GM23248 (cell line): ENCODE data around the gene SMIM24. TPM values are rescaled to one million over a fixed set of nuclear protein-coding genes. Genes with fewer than 3 reads are reported as not detected.

Experiments
- DNase-seq: peaks from one replicate; pipeline ENCODE4 v3.0.0-alpha.2; 2015
- H2AFZ ChIP-seq: fragments of 200-600 bp; sonication (generic); 2 replicates; pipeline ENCODE4 v1.6.1; 2016; ENCODE audit warnings: antibody characterized with exemption
- H3F3A ChIP-seq: fragments of 200-600 bp; sonication (generic); 2 replicates; pipeline ENCODE4 v1.6.1; 2016; ENCODE audit warnings: mild to moderate bottlenecking, antibody characterized with exemption, mixed run types; ENCODE audit not compliant: insufficient read depth
- H3K27ac ChIP-seq: fragments of 200-600 bp; sonication (generic); 2 replicates; pipeline ENCODE4 v1.5.1; 2016; ENCODE audit warnings: mild to moderate bottlenecking
- H3K27me3 ChIP-seq: fragments of 200-600 bp; sonication (generic); replicated peaks from 2 replicates; pipeline ENCODE4 v1.6.1; 2016; ENCODE audit warnings: mild to moderate bottlenecking; ENCODE audit not compliant: insufficient read depth
- H3K36me3 ChIP-seq: fragments of 200-600 bp; sonication (generic); 2 replicates; pipeline ENCODE4 v1.6.1; 2016; ENCODE audit warnings: low read depth, mild to moderate bottlenecking
- H3K4me1 ChIP-seq: fragments of 200-600 bp; sonication (generic); 2 replicates; pipeline ENCODE4 v1.6.1; 2016; ENCODE audit warnings: mild to moderate bottlenecking; ENCODE audit not compliant: insufficient read depth
- H3K4me2 ChIP-seq: fragments of 200-600 bp; sonication (generic); one replicate; pipeline ENCODE4 v1.6.1; 2016; ENCODE audit warnings: mild to moderate bottlenecking; ENCODE audit not compliant: unreplicated experiment
- H3K4me3 ChIP-seq: fragments of 200-600 bp; sonication (generic); 2 replicates; pipeline ENCODE4 v1.5.1; 2016; ENCODE audit warnings: mild to moderate bottlenecking
- H3K79me2 ChIP-seq: fragments of 200-600 bp; sonication (generic); 2 replicates; pipeline ENCODE4 v1.6.1; 2016; ENCODE audit warnings: mild to moderate bottlenecking; ENCODE audit not compliant: insufficient read depth
- H3K9ac ChIP-seq: fragments of 200-600 bp; sonication (generic); 2 replicates; pipeline ENCODE4 v1.6.1; 2016; ENCODE audit warnings: mild to moderate bottlenecking
- H3K9me2 ChIP-seq: fragments of 200-600 bp; sonication (generic); 2 replicates; pipeline ENCODE4 v1.6.1; 2016; ENCODE audit warnings: mixed run types, mild to moderate bottlenecking, moderate library complexity; ENCODE audit not compliant: insufficient read depth
- H3K9me3 ChIP-seq: fragments of 200-600 bp; sonication (generic); one replicate; pipeline ENCODE4 v1.6.1; 2017; ENCODE audit warnings: low read depth
- H4K20me1 ChIP-seq: fragments of 200-600 bp; sonication (generic); 2 replicates; pipeline ENCODE4 v1.6.0; 2016; ENCODE audit not compliant: insufficient read depth
- EZH2 ChIP-seq: fragments of 200-600 bp; sonication (generic); IDR thresholded peaks from 2 replicates; pipeline ENCODE4 v1.6.1; 2018; ENCODE audit warnings: antibody characterized with exemption, mild to moderate bottlenecking; ENCODE audit not compliant: insufficient read depth, poor library complexity, severe bottlenecking
- EZH2phosphoT487 ChIP-seq: fragments of 200-600 bp; sonication (generic); IDR thresholded peaks from 2 replicates; pipeline ENCODE4 v1.6.1; 2018; ENCODE audit warnings: antibody characterized with exemption, moderate library complexity, mild to moderate bottlenecking, low read depth; ENCODE audit not compliant: insufficient read depth
- WGBS, 2 experiments: methylation state at CpG; one replicate each; pipeline ENCODE4 v1.1.6; 2015 to 2017; ENCODE audit warnings: low lambda C conversion rate in 2 of 2, low coverage in 1 of 2; ENCODE audit errors: missing lambda C conversion rate in 2 of 2; 5-methylcytosine and 5-hydroxymethylcytosine counted together
- in situ Hi-C: fragments of 300-500 bp; cut with MboI; formaldehyde crosslinking; loops from 2 replicates; pipeline ENCODE4 v1.15.0; 2020
- polyA plus RNA-seq: library from polyadenylated mRNA; unstranded; fragments of >200 nt; fragmentation: Nextera tagmentation; extraction: Ambion mirVana; gene quantifications from 2 replicates; pipeline ENCODE4 v1.2.1, GENCODE V29; 2016
- total RNA-seq: library from RNA; depleted of rRNA; stranded (reverse); fragments of >200 nt; shearing (Covaris generic); gene quantifications from 2 replicates; pipeline ENCODE4 v1.2.3, GENCODE V29; 2014

Gene SMIM24
- total and polyA plus RNA-seq, 2 experiments from 2014 or later: not detected

- no peaks in the 10 kb centered on the region for H3F3A ChIP-seq
- no peak for DNase-seq
- no peak overlapping the region for H3K4me3 ChIP-seq
- no peaks in the 10 kb centered on the region; the same call in 1 of the 2 replicates for H3K36me3 ChIP-seq
- H3K9me3 ChIP-seq: no peaks in the 10 kb centered on the region
- no peak overlapping the region for H2AFZ ChIP-seq
- H4K20me1 ChIP-seq: no peaks in the 10 kb centered on the region
- H3K27ac ChIP-seq: no peak overlapping the region
- TF ChIP-seq EZH2phosphoT487 (no peak), EZH2 (no peak)
- H3K9me2 ChIP-seq: no peaks in the 10 kb centered on the region
- no peaks in the 10 kb centered on the region for H3K27me3 ChIP-seq
- peaks cover 55% of the 10 kb centered on the region for H3K79me2 ChIP-seq
- WGBS, 2 experiments: 89 to 95% methylated on average over 19 to 21 of the region's 21 CpGs
- in situ Hi-C loops: no loop called here
- H3K4me1 ChIP-seq: no peaks in the 10 kb centered on the region
- H3K4me2 ChIP-seq: no peak overlapping the region
- no peak overlapping the region for H3K9ac ChIP-seq
Measured at GRCh38 chr19:3523361-3524077, 43.2 kb upstream of the SMIM24 start.

DNA sequence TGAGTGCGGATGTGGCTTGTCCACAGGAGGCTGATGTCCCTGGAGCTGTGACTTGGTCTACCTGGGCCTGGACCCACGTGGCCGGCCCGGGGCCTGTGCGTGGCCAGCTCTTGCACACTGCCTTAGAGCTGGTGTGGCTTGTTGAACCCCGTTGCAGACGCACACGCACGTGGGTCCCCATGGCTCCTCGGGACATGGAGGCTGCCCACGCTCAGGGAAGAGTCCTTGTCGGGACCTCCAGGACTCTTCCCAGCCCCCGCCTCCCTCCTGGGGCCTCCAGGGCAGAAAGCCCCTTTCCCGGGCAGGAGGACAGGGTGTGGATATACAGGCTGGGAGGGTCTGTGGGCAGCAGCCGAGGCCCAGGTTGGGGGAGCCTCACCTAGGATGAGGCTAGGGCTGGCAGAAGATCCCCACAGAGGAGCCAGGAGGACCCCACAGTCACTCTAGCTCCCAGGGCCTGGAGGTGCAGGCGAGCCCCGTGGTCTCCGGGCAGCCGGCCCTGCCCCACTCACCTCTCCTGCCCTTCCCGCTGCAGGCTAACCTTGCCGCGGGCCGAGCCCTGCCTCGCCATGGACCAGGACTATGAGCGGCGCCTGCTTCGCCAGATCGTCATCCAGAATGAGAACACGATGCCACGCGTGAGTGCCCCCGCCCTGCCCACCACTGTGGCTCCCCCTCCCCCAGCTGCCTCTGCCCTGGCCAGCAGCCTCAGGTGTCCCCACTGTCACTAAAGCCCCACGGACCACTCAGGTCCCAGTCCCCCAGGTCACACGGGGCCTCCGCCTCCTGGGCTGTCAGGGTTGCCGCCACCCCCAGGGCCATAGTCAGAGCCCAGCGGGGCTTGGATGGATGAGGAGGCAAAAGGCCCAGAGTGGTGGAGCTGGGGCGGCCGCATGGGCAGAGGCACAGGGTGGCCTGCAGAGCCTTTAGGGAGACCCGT lies 42.4 kb upstream of the SMIM24 start:
- Histone ChIP-seq H3K9me3 (no peaks in the 10 kb centered on the region), H3K9ac (no peak overlapping the region), H2AFZ (no peak overlapping the region), H3K4me3 (no peak overlapping the region), H3K79me2 (peaks cover 63% of the 10 kb centered on the region), H3K27me3 (no peaks in the 10 kb centered on the region), H3K9me2 (no peaks in the 10 kb centered on the region), H3K27ac (no peak overlapping the region), H3F3A (no peaks in the 10 kb centered on the region), H3K36me3 (no peaks in the 10 kb centered on the region), H4K20me1 (no peaks in the 10 kb centered on the region), H3K4me2 (no peak overlapping the region), H3K4me1 (no peaks in the 10 kb centered on the region)
- 88 to 90% methylated on average over 27 to 35 of the region's 40 CpGs for WGBS, 2 experiments
- no peak for DNase-seq
- in situ Hi-C loops: no loop called here
- no peak for TF ChIP-seq EZH2
- no peak for TF ChIP-seq EZH2phosphoT487

GRCh38 chr19:3521104-3521445 lies 40.8 kb upstream of the SMIM24 start:
- no peaks in the 10 kb centered on the region for H3F3A ChIP-seq
- H3K9ac ChIP-seq: no peak overlapping the region
- H3K4me2 ChIP-seq: no peak overlapping the region
- peaks cover 79% of the 10 kb centered on the region for H3K79me2 ChIP-seq
- H3K4me1 ChIP-seq: no peaks in the 10 kb centered on the region
- no peaks in the 10 kb centered on the region for H3K9me2 ChIP-seq
- no peak overlapping the region for H2AFZ ChIP-seq
- WGBS, 2 experiments: 98% methylated on average over 7 of the region's 7 CpGs
- H3K36me3 ChIP-seq: no peaks in the 10 kb centered on the region
- H3K27me3 ChIP-seq: no peaks in the 10 kb centered on the region
- no peaks in the 10 kb centered on the region for H3K9me3 ChIP-seq
- H3K27ac ChIP-seq: no peak overlapping the region
- no peak overlapping the region for H3K4me3 ChIP-seq
- no peak for TF ChIP-seq EZH2phosphoT487
- no peak for DNase-seq
- in situ Hi-C loops: no loop called here
- peaks cover 4% of the 10 kb centered on the region; the same call in 1 of the 2 replicates for H4K20me1 ChIP-seq

DNA sequence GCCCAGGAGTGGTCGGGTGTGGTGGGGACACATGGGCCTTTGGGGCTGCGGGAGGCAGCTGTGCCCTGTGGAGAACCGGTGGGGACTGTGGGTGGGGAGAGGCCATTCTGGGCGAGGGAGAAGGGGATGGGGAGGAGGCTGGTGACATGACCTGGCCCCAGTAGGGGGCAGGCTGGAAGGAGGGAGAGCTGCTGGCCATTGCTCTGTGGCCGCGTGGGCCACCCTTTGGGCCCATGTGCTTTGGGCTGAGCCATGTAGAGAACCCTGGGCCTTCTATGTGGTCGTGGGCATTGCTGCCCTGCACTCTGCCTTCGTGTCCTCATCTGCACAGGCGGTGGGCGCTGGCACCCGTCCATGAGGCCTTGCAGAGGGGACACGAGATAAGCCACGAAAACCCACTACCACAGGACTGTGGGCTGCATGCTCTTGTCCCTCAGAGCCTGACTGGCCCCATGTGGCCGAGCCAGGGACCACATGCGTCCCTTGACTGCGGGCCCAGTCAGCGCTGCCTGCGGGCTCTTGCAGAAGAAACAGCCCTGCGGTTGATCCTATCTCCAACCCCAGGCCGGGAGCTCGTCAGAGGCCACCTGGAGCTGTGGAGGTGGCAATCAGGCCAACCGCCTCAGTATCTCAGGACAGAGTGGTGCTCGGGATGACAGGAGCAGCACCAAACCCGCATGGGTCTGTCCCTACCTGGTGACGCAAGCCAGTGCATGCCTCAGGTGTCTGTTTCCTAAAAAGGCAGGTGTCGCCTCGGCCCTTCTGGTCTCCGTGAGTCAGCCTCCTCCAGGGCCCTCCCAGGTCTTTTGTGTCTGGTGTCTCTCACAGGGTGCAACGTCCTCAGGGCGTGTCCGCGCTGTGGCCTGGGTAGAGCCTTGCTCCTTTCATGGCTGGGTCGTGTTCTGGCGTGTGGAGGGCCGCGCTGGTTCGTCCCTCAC lies 40.1 kb upstream of the SMIM24 start:
- Histone ChIP-seq H3K9ac (no peak overlapping the region), H3F3A (no peaks in the 10 kb centered on the region), H3K4me3 (no peak overlapping the region), H3K27me3 (no peaks in the 10 kb centered on the region), H3K9me3 (no peaks in the 10 kb centered on the region), H2AFZ (no peak overlapping the region), H3K4me2 (no peak overlapping the region), H3K4me1 (no peaks in the 10 kb centered on the region), H3K36me3 (no peaks in the 10 kb centered on the region), H4K20me1 (peaks cover 4% of the 10 kb centered on the region; the same call in 1 of the 2 replicates), H3K27ac (no peak overlapping the region), H3K79me2 (peaks cover 86% of the 10 kb centered on the region), H3K9me2 (no peaks in the 10 kb centered on the region)
- WGBS, 2 experiments: 88 to 93% methylated on average over 33 to 37 of the region's 37 CpGs
- in situ Hi-C loops: no loop called here
- no peak for DNase-seq
- TF ChIP-seq EZH2phosphoT487 (no peak), EZH2 (no peak)
